Kidney epithelial cell (primary cell): ENCODE measurements around the gene NCKAP5. TPM values are rescaled to one million over a fixed set of nuclear protein-coding genes. Genes with fewer than 3 reads are reported as not detected.

Experiments
- DNase-seq: peaks from one replicate; pipeline ENCODE4 v3.0.0-alpha.2; 2010; ENCODE audit warnings: low read depth
- H3K27me3 ChIP-seq: 2 replicates; pipeline ENCODE4 v1.6.0; 2011; ENCODE audit warnings: low read length; ENCODE audit not compliant: control insufficient read depth, insufficient read depth
- H3K36me3 ChIP-seq: 2 replicates; pipeline ENCODE4 v1.5.1; 2011; ENCODE audit warnings: low read length; ENCODE audit not compliant: control insufficient read depth, insufficient read depth
- H3K4me3 ChIP-seq: 2 replicates; pipeline ENCODE4 v1.5.1; 2011; ENCODE audit warnings: low read depth, mild to moderate bottlenecking, control low read depth, low read length
- CTCF ChIP-seq: IDR thresholded peaks from 2 replicates; pipeline ENCODE4 v1.5.1; 2011; ENCODE audit warnings: mild to moderate bottlenecking, moderate library complexity, low read length, control low read depth, inconsistent platforms; ENCODE audit not compliant: insufficient read depth, poor library complexity, severe bottlenecking
- total RNA-seq: library from RNA; depleted of rRNA; stranded (reverse); fragments of >200 nt; gene quantifications from 2 replicates; pipeline ENCODE4 v1.2.3, GENCODE V29; 2015

Gene NCKAP5
- total RNA-seq, 1 donor from 2014 or later = 0.33 TPM

GRCh38 chr2:133415210-133415876 lies 152.9 kb downstream of the NCKAP5 start:
- DNase-seq = no peak
- Histone ChIP-seq H3K4me3 (no peak overlapping the region), H3K36me3 (no peaks in the 10 kb centered on the region), H3K27me3 (no peaks in the 10 kb centered on the region)
- TF ChIP-seq CTCF = no peak

DNA sequence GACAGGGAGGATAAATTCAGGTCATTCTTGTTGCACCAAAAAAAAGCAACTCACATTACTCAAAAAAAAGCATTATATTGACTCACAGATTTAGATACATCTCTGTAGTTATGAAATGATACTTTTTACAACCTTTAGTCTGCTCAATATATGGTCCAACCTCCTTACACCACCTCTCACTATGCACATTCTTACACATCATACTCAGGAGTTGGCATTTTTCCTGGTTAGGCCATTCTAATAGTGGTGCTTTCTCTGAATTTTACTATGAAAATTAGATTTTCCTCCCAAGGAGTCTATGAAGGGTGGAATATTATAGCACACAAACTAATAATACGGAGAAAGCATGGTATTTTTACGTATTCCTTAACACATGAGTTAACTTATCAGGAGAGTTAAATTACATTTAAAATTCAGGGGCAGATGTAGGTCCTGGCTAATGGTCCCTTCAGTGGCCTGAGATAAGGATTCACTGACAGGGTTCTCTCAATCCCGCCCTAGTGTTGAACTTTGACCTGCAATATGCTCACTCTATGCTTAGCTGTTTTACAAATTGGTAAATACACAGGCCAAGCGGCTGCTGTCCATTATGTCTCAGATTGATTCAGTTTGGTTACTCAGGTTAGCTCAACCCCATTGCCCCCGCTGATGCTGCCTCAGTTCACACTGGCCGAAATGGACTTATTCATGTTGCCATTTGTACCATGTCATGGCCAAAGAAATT lies 153.6 kb downstream of the NCKAP5 start:
- Histone ChIP-seq H3K36me3 (no peaks in the 10 kb centered on the region), H3K27me3 (no peaks in the 10 kb centered on the region), H3K4me3 (no peak overlapping the region)
- TF ChIP-seq CTCF = no peak
- DNase-seq = no peak

GRCh38 chr2:133413863-133414262 lies 154.4 kb downstream of the NCKAP5 start:
- Histone ChIP-seq H3K4me3 (no peak overlapping the region), H3K27me3 (no peaks in the 10 kb centered on the region), H3K36me3 (no peaks in the 10 kb centered on the region)
- no peak for TF ChIP-seq CTCF
- DNase-seq = no peak

GRCh38 chr2:133412694-133413093 lies 155.6 kb downstream of the NCKAP5 start:
- Histone ChIP-seq H3K4me3 (no peak overlapping the region), H3K36me3 (no peaks in the 10 kb centered on the region), H3K27me3 (no peaks in the 10 kb centered on the region)
- DNase-seq = no peak
- TF ChIP-seq CTCF = no peak

GRCh38 chr2:133411857-133412256 lies 156.4 kb downstream of the NCKAP5 start:
- no peak for TF ChIP-seq CTCF
- H3K4me3 ChIP-seq = no peak overlapping the region
- H3K36me3 ChIP-seq = no peaks in the 10 kb centered on the region
- DNase-seq = no peak
- H3K27me3 ChIP-seq = no peaks in the 10 kb centered on the region
